H1 (cell line): ENCODE measurements around the gene TBRG4. TPM values are rescaled to one million over a fixed set of nuclear protein-coding genes. Genes with fewer than 3 reads are reported as not detected.

Experiments
- KDM1A ChIP-seq: fragments of 200-600, 300-600 bp; sonication (generic); IDR thresholded peaks from 2 replicates; pipeline ENCODE4 v1.7.1; 2016; ENCODE audit warnings: mild to moderate bottlenecking, low read length, borderline replicate concordance
- POLR2AphosphoS5 ChIP-seq: IDR thresholded peaks from 2 replicates; pipeline ENCODE4 v1.6.1; 2011; ENCODE audit warnings: low read depth, low read length
- POU5F1 ChIP-seq: IDR thresholded peaks from 2 replicates; pipeline ENCODE4 v1.6.1; 2011; ENCODE audit warnings: low read depth, mild to moderate bottlenecking, low read length, moderate library complexity
- TAF7 ChIP-seq: optimal IDR thresholded peaks from 2 replicates; pipeline ENCODE3; 2011; ENCODE audit warnings: low read depth, mild to moderate bottlenecking, inconsistent platforms, low read length, moderate library complexity, borderline replicate concordance
- polyA plus RNA-seq, 7 experiments: library from polyadenylated mRNA; depleted of rRNA in 3 of 7; stranded (reverse) in 5 of 7; unstranded in 2 of 7; fragments of >200 nt in 5 of 7; fragments of 200-250 nt in 2 of 7; gene quantifications; 1 replicate in 5 of 7; 2 replicates in 1 of 7; 4 replicates in 1 of 7; pipeline versions ENCODE4 v1.2.1 to v1.2.3, GENCODE V29; 2011 to 2013; ENCODE audit warnings: missing spikeins in 2 of 7, mixed read lengths in 2 of 7
- small RNA-seq: library from polyadenylated mRNA; stranded (forward); fragments of <200 nt; extraction: miRNeasy Mini kit (QIAGEN cat#:217004); gene quantifications from one replicate; pipeline ENCODE3, GENCODE V24; 2013; ENCODE audit not compliant: insufficient read depth
- total RNA-seq: library from RNA; stranded (reverse); fragmentation: NEBNext Ultra II Directional; extraction: Animal tissue kit (Norgen Biotek cat#: 25700); gene quantifications from 2 replicates; pipeline ENCODE4 v1.2.1, GENCODE V29; 2021
- TF ChIP-seq, protein P1 (sequence below): IDR thresholded peaks from 2 replicates; pipeline ENCODE4 v1.6.1; 2012; ENCODE audit warnings: inconsistent platforms

TBRG4 gene
- total and polyA plus RNA-seq, 2 of the 8 experiments (the other 6 are each of a cell fraction or from before 2014, with no cell fraction given) = 110 to 137 TPM

DNA sequence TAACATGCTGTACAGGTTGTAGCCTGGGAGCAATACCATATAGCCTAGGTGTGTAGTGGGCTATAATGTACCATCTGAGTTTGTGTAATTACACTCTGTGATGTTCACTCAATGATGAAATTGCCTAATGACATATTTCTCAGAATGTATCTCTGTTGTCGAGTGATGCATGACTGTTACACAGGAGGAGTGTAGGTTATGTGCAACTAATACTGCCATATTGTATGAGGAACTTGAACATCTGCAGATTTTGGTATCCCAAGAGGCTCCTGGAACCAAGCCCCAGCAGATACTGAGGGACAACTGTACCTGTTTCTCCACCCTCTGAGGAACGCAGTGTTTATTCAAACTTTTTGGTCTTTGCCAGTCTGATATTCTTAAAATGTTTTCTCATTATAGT, 61.3 kb downstream of the TBRG4 start (continued):
- TF ChIP-seq POU5F1 = no peak
- TF ChIP-seq KDM1A = no peak
- TF ChIP-seq POLR2AphosphoS5 = no peak
- no peak for TF ChIP-seq TAF7
- TF ChIP-seq, protein P1, sequence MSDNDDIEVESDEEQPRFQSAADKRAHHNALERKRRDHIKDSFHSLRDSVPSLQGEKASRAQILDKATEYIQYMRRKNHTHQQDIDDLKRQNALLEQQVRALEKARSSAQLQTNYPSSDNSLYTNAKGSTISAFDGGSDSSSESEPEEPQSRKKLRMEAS = no peak

Small RNA genes lying within 50 kb of the gene (small RNA-seq; reads per million reads assigned to genes)
- gene SNORA5A (1.9 reads per million, percentile 12 among the genes with 10 or more reads in this experiment), gene SNORA5B (not detected), gene SNORA5C (6.7 reads per million, percentile 72 among the genes with 10 or more reads in this experiment)

Other genes with a start within 250 kb of the TBRG4 start
- 21.9 and 22.7 TPM in 2 replicates for gene PURB, start 226.2 kb downstream of the TBRG4 start, total RNA-seq
- gene PURB, start 226.2 kb downstream of the TBRG4 start, polyA plus RNA-seq (2011; rRNA removed) = 3.0 and 3.3 TPM in 2 replicates
- 0.11 and 0.19 TPM in 2 replicates for gene MYO1G, start 132.7 kb downstream of the TBRG4 start, total RNA-seq
- gene MYO1G, start 132.7 kb downstream of the TBRG4 start, polyA plus RNA-seq (2011; rRNA removed) = 0.08 and 0.11 TPM in 2 replicates
- 31.3 and 31.6 TPM in 2 replicates for gene CCM2, start 111.5 kb downstream of the TBRG4 start, total RNA-seq
- gene CCM2, start 111.5 kb downstream of the TBRG4 start, polyA plus RNA-seq (2011; rRNA removed) = 41.2 and 54.8 TPM in 2 replicates
- gene NACAD, start 22.7 kb downstream of the TBRG4 start, total RNA-seq = 6.0 and 6.4 TPM in 2 replicates
- gene NACAD, start 22.7 kb downstream of the TBRG4 start, polyA plus RNA-seq (2011; rRNA removed) = 1.3 and 2.7 TPM in 2 replicates
- 0.88 and 0.92 TPM in 2 replicates for gene RAMP3, start 46.1 kb upstream of the TBRG4 start, total RNA-seq
- gene RAMP3, start 46.1 kb upstream of the TBRG4 start, polyA plus RNA-seq (2011; rRNA removed) = 0.98 and 2.7 TPM in 2 replicates